A549 (cell line): Measurements from ENCODE around the gene CCDC127.

ENCODE experiments used
- EP300 ChIP-seq, 2 experiments: fragments of >200 bp; sonication (Bioruptor Twin); formaldehyde crosslinking; IDR thresholded peaks; 2 replicates in 1 of 2; 3 replicates in 1 of 2; pipeline ENCODE4 v1.6.1; 2016 to 2017
- RFX5 ChIP-seq: fragments of 450-650 bp; IDR thresholded peaks from 2 replicates; pipeline ENCODE4 v1.7.1; 2014; ENCODE audit warnings: antibody characterized with exemption, mild to moderate bottlenecking, moderate library complexity
- TF ChIP-seq, protein P1 (sequence below): fragments of >200 bp; sonication (Bioruptor Twin); formaldehyde crosslinking; IDR thresholded peaks from 3 replicates; pipeline ENCODE4 v1.5.1; 2016
- TF ChIP-seq, protein P2 (sequence below): IDR thresholded peaks from 2 replicates; pipeline ENCODE4 v1.6.1; 2012; ENCODE audit warnings: low read depth, borderline replicate concordance

DNA sequence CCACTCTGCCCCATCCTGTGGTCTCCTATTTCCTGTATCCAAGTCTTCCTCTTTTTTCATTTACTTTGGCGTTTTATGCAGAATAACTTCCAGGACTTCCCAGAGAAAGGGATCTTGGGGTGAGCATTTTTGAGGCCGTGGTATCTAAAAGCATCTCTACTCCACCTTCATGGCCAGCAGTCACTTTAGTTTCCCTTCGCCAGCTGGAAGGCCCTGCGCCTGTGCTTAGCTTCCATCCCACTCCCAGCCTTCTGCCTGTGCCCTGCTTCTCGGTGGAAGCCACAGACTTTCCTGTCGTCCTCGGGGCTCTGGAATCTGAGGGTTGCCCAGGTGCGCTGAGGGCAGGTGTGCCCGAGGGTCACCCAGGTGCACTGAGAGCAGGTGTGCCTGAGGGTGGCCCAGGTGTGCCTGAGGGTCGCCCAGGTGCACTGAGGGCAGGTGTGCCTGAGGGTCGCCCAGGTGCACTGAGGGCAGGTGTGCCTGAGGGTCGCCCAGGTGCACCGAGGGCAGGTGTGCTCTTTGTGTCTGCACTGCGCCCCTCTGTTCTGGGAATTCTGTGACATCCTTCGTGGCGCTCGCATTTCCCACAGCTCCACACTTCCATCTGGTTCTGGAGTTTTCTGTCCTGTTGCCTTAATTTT is 59.0 kb downstream of the CCDC127 start:
- TF ChIP-seq, protein P1, sequence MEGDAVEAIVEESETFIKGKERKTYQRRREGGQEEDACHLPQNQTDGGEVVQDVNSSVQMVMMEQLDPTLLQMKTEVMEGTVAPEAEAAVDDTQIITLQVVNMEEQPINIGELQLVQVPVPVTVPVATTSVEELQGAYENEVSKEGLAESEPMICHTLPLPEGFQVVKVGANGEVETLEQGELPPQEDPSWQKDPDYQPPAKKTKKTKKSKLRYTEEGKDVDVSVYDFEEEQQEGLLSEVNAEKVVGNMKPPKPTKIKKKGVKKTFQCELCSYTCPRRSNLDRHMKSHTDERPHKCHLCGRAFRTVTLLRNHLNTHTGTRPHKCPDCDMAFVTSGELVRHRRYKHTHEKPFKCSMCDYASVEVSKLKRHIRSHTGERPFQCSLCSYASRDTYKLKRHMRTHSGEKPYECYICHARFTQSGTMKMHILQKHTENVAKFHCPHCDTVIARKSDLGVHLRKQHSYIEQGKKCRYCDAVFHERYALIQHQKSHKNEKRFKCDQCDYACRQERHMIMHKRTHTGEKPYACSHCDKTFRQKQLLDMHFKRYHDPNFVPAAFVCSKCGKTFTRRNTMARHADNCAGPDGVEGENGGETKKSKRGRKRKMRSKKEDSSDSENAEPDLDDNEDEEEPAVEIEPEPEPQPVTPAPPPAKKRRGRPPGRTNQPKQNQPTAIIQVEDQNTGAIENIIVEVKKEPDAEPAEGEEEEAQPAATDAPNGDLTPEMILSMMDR, result no peak
- TF ChIP-seq EP300 (IDR thresholded peaks at IDR 0.05), result no peak
- TF ChIP-seq RFX5, result no peak
- TF ChIP-seq, protein P2, sequence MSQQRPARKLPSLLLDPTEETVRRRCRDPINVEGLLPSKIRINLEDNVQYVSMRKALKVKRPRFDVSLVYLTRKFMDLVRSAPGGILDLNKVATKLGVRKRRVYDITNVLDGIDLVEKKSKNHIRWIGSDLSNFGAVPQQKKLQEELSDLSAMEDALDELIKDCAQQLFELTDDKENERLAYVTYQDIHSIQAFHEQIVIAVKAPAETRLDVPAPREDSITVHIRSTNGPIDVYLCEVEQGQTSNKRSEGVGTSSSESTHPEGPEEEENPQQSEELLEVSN, result no peak
